HG03159 (cell line): ENCODE data around the gene PCSK4.
"Not testable (repeated sequence)": the region's sequence is repeated elsewhere in the genome, so short reads cannot be mapped to it uniquely, and the experiment has no call there.

Experiments used
- ATAC-seq: cut with Tn5 transposase; IDR thresholded peaks from one replicate; pipeline ENCODE4 v1.9.1; 2021; ENCODE audit warnings: mild to moderate bottlenecking, moderate library complexity; ENCODE audit not compliant: unreplicated experiment

Gene PCSK4

GRCh38 chr19:1441677-1442438 is 48.3 kb downstream of the PCSK4 start:
- ATAC-seq: no peak

GRCh38 chr19:1441022-1441426 is 49.1 kb downstream of the PCSK4 start:
- no peak for ATAC-seq

- ATAC-seq: no peak
These were observed 49.7 kb downstream of the PCSK4 start for GRCh38 chr19:1440418-1440801.

- ATAC-seq: not testable (repeated sequence)
These were observed 50.4 kb downstream of the PCSK4 start for GRCh38 chr19:1439525-1440417.

GRCh38 chr19:1438933-1439354 is 51.2 kb downstream of the PCSK4 start:
- no peak for ATAC-seq

GRCh38 chr19:1438035-1438932 is 51.9 kb downstream of the PCSK4 start, which contains the start of gene RPS15:
RPS15 (plus strand) TSS chr19:1438396; CDS start chr19:1438426, 30 bp downstream.
- ATAC-seq: peak; percentile 68

GRCh38 chr19:1437609-1438008 is 52.5 kb downstream of the PCSK4 start:
- no peak for ATAC-seq

GRCh38 chr19:1435378-1435989 is 54.7 kb downstream of the PCSK4 start:
- ATAC-seq: no peak

GRCh38 chr19:1434577-1435060 is 55.5 kb downstream of the PCSK4 start:
- no peak for ATAC-seq

GRCh38 chr19:1434040-1434366 is 56.1 kb downstream of the PCSK4 start:
- no peak for ATAC-seq

GRCh38 chr19:1433119-1434039 is 56.8 kb downstream of the PCSK4 start:
- ATAC-seq: no peak

- no peak for ATAC-seq
These were observed 57.7 kb downstream of the PCSK4 start for GRCh38 chr19:1432507-1432887.

- no peak for ATAC-seq
These were observed 58.2 kb downstream of the PCSK4 start for GRCh38 chr19:1431759-1432506.
